Measurements from ENCODE around the gene BSCL2. TPM values are rescaled to one million over a fixed set of nuclear protein-coding genes. Genes with fewer than 3 reads are reported as not detected.
"Not testable (repeated sequence)": the region's sequence is repeated elsewhere in the genome, so short reads cannot be mapped to it uniquely, and the experiment has no call there.

The BSCL2 gene
- total RNA-seq, 4 donors from 2014 or later = 61.7 to 155 (median 75.7) TPM

DNA sequence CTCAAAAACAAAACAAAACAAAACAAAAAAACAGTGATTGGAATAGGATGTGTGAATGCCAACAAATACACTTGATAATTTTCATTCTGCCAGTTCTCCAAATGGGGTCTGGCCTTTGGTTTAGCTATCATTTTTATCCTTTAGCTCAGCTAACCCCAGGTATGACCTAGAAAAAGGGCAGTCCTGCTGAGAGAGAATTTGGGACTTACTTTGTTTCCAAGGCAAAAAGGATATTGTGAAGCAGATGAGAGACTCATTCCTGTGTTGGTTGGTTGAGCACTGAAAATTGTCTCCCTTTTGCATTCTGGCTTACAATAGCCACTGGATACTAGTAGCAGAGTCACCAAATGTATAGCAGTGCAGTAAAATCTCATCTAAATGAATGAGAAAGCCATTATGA lies 30.0 kb upstream of the BSCL2 start:
- H3K36me3 ChIP-seq = peaks cover 0 to 63% (median 18%) of the 10 kb centered on the region in 4 donors
- H3K9me3 ChIP-seq = no peaks in the 10 kb centered on the region
- intact Hi-C loops (cut with DNase I; ENCODE audit: low total_unique reads) = no loop called here
- TF ChIP-seq, protein P1, sequence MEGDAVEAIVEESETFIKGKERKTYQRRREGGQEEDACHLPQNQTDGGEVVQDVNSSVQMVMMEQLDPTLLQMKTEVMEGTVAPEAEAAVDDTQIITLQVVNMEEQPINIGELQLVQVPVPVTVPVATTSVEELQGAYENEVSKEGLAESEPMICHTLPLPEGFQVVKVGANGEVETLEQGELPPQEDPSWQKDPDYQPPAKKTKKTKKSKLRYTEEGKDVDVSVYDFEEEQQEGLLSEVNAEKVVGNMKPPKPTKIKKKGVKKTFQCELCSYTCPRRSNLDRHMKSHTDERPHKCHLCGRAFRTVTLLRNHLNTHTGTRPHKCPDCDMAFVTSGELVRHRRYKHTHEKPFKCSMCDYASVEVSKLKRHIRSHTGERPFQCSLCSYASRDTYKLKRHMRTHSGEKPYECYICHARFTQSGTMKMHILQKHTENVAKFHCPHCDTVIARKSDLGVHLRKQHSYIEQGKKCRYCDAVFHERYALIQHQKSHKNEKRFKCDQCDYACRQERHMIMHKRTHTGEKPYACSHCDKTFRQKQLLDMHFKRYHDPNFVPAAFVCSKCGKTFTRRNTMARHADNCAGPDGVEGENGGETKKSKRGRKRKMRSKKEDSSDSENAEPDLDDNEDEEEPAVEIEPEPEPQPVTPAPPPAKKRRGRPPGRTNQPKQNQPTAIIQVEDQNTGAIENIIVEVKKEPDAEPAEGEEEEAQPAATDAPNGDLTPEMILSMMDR (IDR thresholded peaks at IDR 0.05) = no peak
- TF ChIP-seq POLR2AphosphoS5 (IDR thresholded peaks at IDR 0.05) (no peak), EP300 (IDR thresholded peaks at IDR 0.05; ENCODE audit: low read depth) (no peak), POLR2A (IDR thresholded peaks at IDR 0.05) (no peak)
- H3K4me1 ChIP-seq = peaks cover 0 to 7% (median 0%) of the 10 kb centered on the region in 4 donors
- in situ Hi-C loops (cut with MboI; ENCODE audit: low pct_ligation_motif_present in 1 of 4, low pct_unique_long_range_greater_than_20kb in 1 of 4, low sequenced_read_pairs in 3 of 4) = no loop called here
- no peaks in the 10 kb centered on the region for H3K27me3 ChIP-seq
- no peak for DNase-seq
- H3K27ac ChIP-seq = no peak overlapping the region
- H3K4me3 ChIP-seq = no peak overlapping the region

DNA sequence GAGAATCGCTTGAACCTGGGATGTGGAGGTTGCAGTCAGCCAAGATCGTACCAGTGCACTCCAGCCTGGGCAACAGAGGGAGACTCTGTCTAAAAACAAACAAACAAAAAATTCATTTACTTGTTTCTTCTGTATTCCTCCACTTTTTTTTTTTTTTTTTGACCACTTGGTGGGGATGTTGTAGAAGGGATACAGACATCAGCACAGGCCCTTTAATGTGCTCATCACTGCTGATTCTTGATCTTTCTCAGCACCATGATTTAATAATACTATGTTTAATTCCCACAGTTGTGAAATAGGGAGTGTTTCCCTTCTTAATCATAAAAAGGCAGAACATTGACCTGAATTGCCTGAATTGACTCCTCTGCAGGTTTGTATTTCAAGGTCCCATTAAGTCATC lies 25.6 kb upstream of the BSCL2 start:
- intact Hi-C loops (cut with DNase I; ENCODE audit: low total_unique reads) (no loop called here), in situ Hi-C loops (cut with MboI; ENCODE audit: low pct_ligation_motif_present in 1 of 4, low pct_unique_long_range_greater_than_20kb in 1 of 4, low sequenced_read_pairs in 3 of 4) (no loop called here)
- WGBS, 2 donors (ENCODE audit: low coverage in 1 of 2) = 62 to 73% methylated on average over 2 of the region's 2 CpGs

DNA sequence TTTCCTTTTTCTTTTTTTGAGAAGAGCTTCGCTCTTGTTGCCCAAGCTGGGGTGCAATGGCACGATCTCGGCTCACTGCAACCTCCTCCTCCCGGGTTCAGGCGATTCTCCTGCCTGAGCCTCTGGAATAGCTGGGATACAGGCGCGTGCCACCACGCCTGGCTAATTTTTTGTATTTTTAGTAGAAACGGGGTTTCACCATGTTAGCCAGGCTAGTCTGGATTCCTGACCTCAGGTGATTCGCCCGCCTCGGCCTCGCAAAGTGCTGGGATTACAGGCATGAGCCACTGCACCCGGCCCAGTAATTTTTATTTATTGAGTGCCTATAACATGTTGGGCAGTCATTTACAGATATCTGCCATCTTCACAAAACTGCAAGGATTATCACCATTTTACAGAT lies 22.9 kb upstream of the BSCL2 start:
- H3K4me1 ChIP-seq = peaks cover 17 to 46% (median 26%) of the 10 kb centered on the region in 4 donors
- intact Hi-C loops (cut with DNase I; ENCODE audit: low total_unique reads); DNase-seq; H3K27me3 ChIP-seq; H3K9me3 ChIP-seq; in situ Hi-C loops (cut with MboI; ENCODE audit: low pct_ligation_motif_present in 1 of 4, low pct_unique_long_range_greater_than_20kb in 1 of 4, low sequenced_read_pairs in 3 of 4): not testable (repeated sequence)
- WGBS, 2 donors (ENCODE audit: low coverage in 1 of 2) = 80 to 89% methylated on average over 3 to 14 of the region's 14 CpGs
- peak overlapping the region in 1 of 4 donors; percentile 73 for H3K4me3 ChIP-seq
- H3K36me3 ChIP-seq = peaks cover 0 to 17% (median 5%) of the 10 kb centered on the region in 4 donors
- H3K27ac ChIP-seq = peak overlapping the region; percentile 97 to 99 (median 98)

More for the DNA sequence above, 25.6 kb upstream of the BSCL2 start:
- Histone ChIP-seq H3K27me3 (no peaks in the 10 kb centered on the region), H3K4me3 (no peak overlapping the region), H3K36me3 (peaks cover 0 to 44% (median 11%) of the 10 kb centered on the region in 4 donors), H3K9me3 (no peaks in the 10 kb centered on the region), H3K27ac (no peak overlapping the region), H3K4me1 (peaks cover 17 to 36% (median 23%) of the 10 kb centered on the region in 4 donors)
- no peak for DNase-seq
- TF ChIP-seq POLR2A (IDR thresholded peaks at IDR 0.05) = no peak
- TF ChIP-seq, protein P1 (IDR thresholded peaks at IDR 0.05) = peak in 2 of 5 experiments; percentile 5 to 8

DNA sequence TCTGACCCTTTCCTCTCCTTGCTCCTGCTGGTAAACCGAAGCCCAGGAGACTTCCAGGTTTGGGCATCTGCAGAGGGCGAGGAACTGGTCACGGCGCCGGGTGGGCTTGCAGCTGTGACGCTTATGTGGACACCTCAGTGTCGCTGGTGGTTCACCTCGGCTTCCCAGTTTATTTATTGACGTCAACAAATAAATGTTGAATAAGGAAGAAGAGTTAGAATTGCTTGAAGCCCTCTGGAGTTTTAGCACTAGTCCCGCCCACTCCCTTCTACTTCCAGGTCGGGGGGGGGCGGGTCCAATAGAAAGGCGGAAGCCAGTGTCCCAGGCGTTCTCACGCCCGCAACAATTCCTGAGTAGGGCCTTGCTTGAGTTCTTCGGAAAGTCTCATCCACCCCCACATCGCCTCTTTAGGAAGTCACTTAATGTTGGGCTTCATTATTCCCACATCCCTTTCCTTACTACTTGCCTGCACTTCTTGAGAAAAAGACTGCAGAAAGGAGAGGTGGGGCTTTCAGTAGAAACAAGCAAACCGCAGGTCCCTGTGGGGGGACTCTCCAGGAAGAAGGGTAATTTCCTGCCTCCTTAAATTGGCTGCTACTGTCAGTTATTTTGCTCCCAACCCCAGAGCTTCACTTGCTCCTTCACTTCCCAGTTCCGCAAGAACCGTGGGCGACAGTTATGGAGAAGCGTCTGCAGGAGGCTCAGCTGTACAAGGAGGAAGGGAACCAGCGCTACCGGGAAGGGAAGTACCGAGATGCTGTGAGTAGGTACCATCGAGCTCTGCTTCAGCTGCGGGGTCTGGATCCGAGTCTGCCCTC lies 21.2 kb upstream of the BSCL2 start, which contains the start of gene TTC9C:
TSS of gene TTC9C (plus strand) at position 316 of the 818 bp plus-strand sequence. CDS start at position 679, 363 bp downstream.
- intact Hi-C loops (cut with DNase I; ENCODE audit: low total_unique reads) = no loop called here
- Histone ChIP-seq H3K36me3 (peaks cover 0 to 12% (median 4%) of the 10 kb centered on the region in 4 donors), H3K27ac (peak within 1 kb of the TSS; percentile 97 to 99 (median 98)), H3K4me3 (peak within 1 kb of the TSS; percentile 73 to 96 (median 90)), H3K4me1 (peaks cover 27 to 63% (median 39%) of the 10 kb centered on the region in 4 donors), H3K27me3 (no peaks in the 10 kb centered on the region), H3K9me3 (no peaks in the 10 kb centered on the region)
- in situ Hi-C loops (cut with MboI; ENCODE audit: low pct_ligation_motif_present in 1 of 4, low pct_unique_long_range_greater_than_20kb in 1 of 4, low sequenced_read_pairs in 3 of 4) = no loop called here
- peak; percentile 93 for DNase-seq
- TF ChIP-seq EP300 (IDR thresholded peaks at IDR 0.05; ENCODE audit: low read depth) (no peak), POLR2A (IDR thresholded peaks at IDR 0.05) (peak; percentile 86), POLR2AphosphoS5 (IDR thresholded peaks at IDR 0.05) (peak; percentile 79 to 93 (median 84))
- TF ChIP-seq, protein P1 (IDR thresholded peaks at IDR 0.05) = peak in 1 of 5 experiments; percentile 17
- WGBS, 2 donors (ENCODE audit: low coverage in 1 of 2) = 0% methylated on average over 2 to 29 of the region's 29 CpGs

Measured in transverse colon (tissue), 4 donors.